ENCODE results near the gene MT1HL1. TPM values are rescaled to one million over a fixed set of nuclear protein-coding genes. Genes with fewer than 3 reads are reported as not detected.

Gene MT1HL1
- not detected for total RNA-seq
- long read RNA-seq: 0 reads

GRCh38 chr1:237004116-237004515 lies at the start of gene MT1HL1:
MT1HL1 (minus strand) TSS chr1:237004441; CDS start chr1:237004372, 69 bp downstream.
- no peak for DNase-seq (ENCODE audit: low spot score)
- intact Hi-C loops (cut with DNase I): no loop called here

- intact Hi-C loops (cut with DNase I): no loop called here
Observed at GRCh38 chr1:237050915-237051314, 46.7 kb upstream of the MT1HL1 start.

GRCh38 chr1:237050185-237050584 lies 45.9 kb upstream of the MT1HL1 start:
- no peak for DNase-seq (ENCODE audit: low spot score)
- intact Hi-C loops (cut with DNase I): no loop called here

More at GRCh38 chr1:237050915-237051314, 46.7 kb upstream of the MT1HL1 start:
- no peak for DNase-seq (ENCODE audit: low spot score)

GRCh38 chr1:237048803-237049202 lies 44.6 kb upstream of the MT1HL1 start:
- intact Hi-C loops (cut with DNase I): loop anchor here (5.0 kb wide), 1 partner anchor 338 kb away; no protein-coding TSS in a partner anchor
- DNase-seq (ENCODE audit: low spot score): no peak

GRCh38 chr1:237045278-237046016 lies 41.2 kb upstream of the MT1HL1 start:
- no peak for DNase-seq (ENCODE audit: low spot score)
- intact Hi-C loops (cut with DNase I): loop anchor here (5.0 kb wide), 1 partner anchor 342 kb away; no protein-coding TSS in a partner anchor

- DNase-seq (ENCODE audit: low spot score): no peak
- intact Hi-C loops (cut with DNase I): loop anchor here (2.0 kb wide), 1 partner anchor 45 kb away; no protein-coding TSS in a partner anchor
Observed at GRCh38 chr1:237043846-237044636, 39.8 kb upstream of the MT1HL1 start.

- intact Hi-C loops (cut with DNase I): loop anchor here (2.0 kb wide), 1 partner anchor 44 kb away; no protein-coding TSS in a partner anchor
- DNase-seq (ENCODE audit: low spot score): no peak
Observed at GRCh38 chr1:237042892-237043576, 38.8 kb upstream of the MT1HL1 start.

- intact Hi-C loops (cut with DNase I): loop anchor here (2.0 kb wide), 1 partner anchor 44 kb away; no protein-coding TSS in a partner anchor
- no peak for DNase-seq (ENCODE audit: low spot score)
Observed at GRCh38 chr1:237042526-237042891, 38.3 kb upstream of the MT1HL1 start.

GRCh38 chr1:237041795-237042525 lies 37.7 kb upstream of the MT1HL1 start, which contains the start of gene RYR2:
RYR2 (plus strand) TSS chr1:237042184; CDS start chr1:237042522, 338 bp downstream.
- no peak for DNase-seq (ENCODE audit: low spot score)

GRCh38 chr1:237041461-237041794 lies 37.2 kb upstream of the MT1HL1 start:
- DNase-seq (ENCODE audit: low spot score): no peak
- intact Hi-C loops (cut with DNase I): no loop called here

More at GRCh38 chr1:237041795-237042525, 37.7 kb upstream of the MT1HL1 start, which contains the start of gene RYR2:
- intact Hi-C loops (cut with DNase I): loop anchor here (2.0 kb wide), 1 partner anchor 43 kb away; no protein-coding TSS in a partner anchor

- intact Hi-C loops (cut with DNase I): no loop called here
- DNase-seq (ENCODE audit: low spot score): no peak
Observed at GRCh38 chr1:237040823-237041222, 36.6 kb upstream of the MT1HL1 start.

- DNase-seq (ENCODE audit: low spot score): no peak
Observed at GRCh38 chr1:237038211-237038610, 34.0 kb upstream of the MT1HL1 start.

GRCh38 chr1:237035759-237036158 lies 31.5 kb upstream of the MT1HL1 start:
- DNase-seq (ENCODE audit: low spot score): no peak
- intact Hi-C loops (cut with DNase I): loop anchor here (5.0 kb wide), 1 partner anchor 143 kb away; no protein-coding TSS in a partner anchor

More at GRCh38 chr1:237038211-237038610, 34.0 kb upstream of the MT1HL1 start:
- intact Hi-C loops (cut with DNase I): loop anchor here (5.0 kb wide), 1 partner anchor 146 kb away; no protein-coding TSS in a partner anchor

GRCh38 chr1:237033804-237034203 lies 29.6 kb upstream of the MT1HL1 start:
- intact Hi-C loops (cut with DNase I): no loop called here
- no peak for DNase-seq (ENCODE audit: low spot score)

GRCh38 chr1:237033061-237033460 lies 28.8 kb upstream of the MT1HL1 start:
- DNase-seq (ENCODE audit: low spot score): no peak
- intact Hi-C loops (cut with DNase I): no loop called here

- no peak for DNase-seq (ENCODE audit: low spot score)
- intact Hi-C loops (cut with DNase I): no loop called here
Observed at GRCh38 chr1:237032029-237032428, 27.8 kb upstream of the MT1HL1 start.

GRCh38 chr1:237031480-237031879 lies 27.2 kb upstream of the MT1HL1 start:
- intact Hi-C loops (cut with DNase I): no loop called here

GRCh38 chr1:237029850-237030535 lies 25.8 kb upstream of the MT1HL1 start:
- intact Hi-C loops (cut with DNase I): loop anchor here (1.0 kb wide), 1 partner anchor 17 kb away; no protein-coding TSS in a partner anchor
- no peak for DNase-seq (ENCODE audit: low spot score)

More at GRCh38 chr1:237031480-237031879, 27.2 kb upstream of the MT1HL1 start:
- no peak for DNase-seq (ENCODE audit: low spot score)

Measured in cardiac septum (tissue), 1 donor.